BLaER1 treated with 17β-estradiol and CSF1 and Interleukin-3, amounts not matched to agents 10 nM and 100 nM (cell line): ENCODE results near the gene SMR3B.
A peak's percentile ranks its signal among the peaks of the same experiment; 100 is the strongest.

Source experiments
- H3K27ac ChIP-seq, 11 experiments: shearing (Covaris generic); formaldehyde crosslinking; 2 replicates each; pipeline ENCODE4 v1.8.1; 2022
- H3K27me3 ChIP-seq, 11 experiments: shearing (Covaris generic); formaldehyde crosslinking; 2 replicates each; pipeline ENCODE4 v1.8.1; 2022
- H3K36me3 ChIP-seq, 11 experiments: shearing (Covaris generic); formaldehyde crosslinking; 2 replicates each; pipeline ENCODE4 v1.8.1; 2022
- H3K4me1 ChIP-seq, 10 experiments: shearing (Covaris generic); formaldehyde crosslinking; 2 replicates each; pipeline ENCODE4 v1.8.1; 2022
- H3K4me2 ChIP-seq, 11 experiments: shearing (Covaris generic); formaldehyde crosslinking; 2 replicates each; pipeline ENCODE4 v1.8.1; 2022
- H3K4me3 ChIP-seq, 10 experiments: shearing (Covaris generic); formaldehyde crosslinking; 2 replicates each; pipeline ENCODE4 v1.8.1; 2022
- H3K9ac ChIP-seq, 11 experiments: shearing (Covaris generic); formaldehyde crosslinking; 2 replicates each; pipeline ENCODE4 v1.8.1; 2022
- H3K9me3 ChIP-seq, 11 experiments: shearing (Covaris generic); formaldehyde crosslinking; replicated peaks in 1 of 11; 2 replicates each; pipeline ENCODE4 v1.8.1; 2022
- H4K20me1 ChIP-seq, 11 experiments: shearing (Covaris generic); formaldehyde crosslinking; 2 replicates each; pipeline ENCODE4 v1.8.1; 2022
- Cebpa-rat ChIP-seq, 11 experiments: shearing (Covaris generic); IDR thresholded peaks; 2 replicates each; pipeline ENCODE4 v1.8.1; 2022

Gene SMR3B

GRCh38 chr4:70382691-70383181 is at the start of gene SMR3B:
TSS of gene SMR3B (plus strand) at chr4:70383131. CDS start at chr4:70384511, 1,380 bp downstream.
- Histone ChIP-seq H3K9me3 (no peaks in the 10 kb centered on the region), H3K27ac (no peak within 1 kb of the TSS), H3K4me3 (no peak within 1 kb of the TSS), H3K27me3 (no peaks in the 10 kb centered on the region), H3K9ac (no peak within 1 kb of the TSS), H3K4me1 (no peaks in the 10 kb centered on the region), H4K20me1 (no peaks in the 10 kb centered on the region), H3K36me3 (no peaks in the 10 kb centered on the region), H3K4me2 (no peak within 1 kb of the TSS)
- TF ChIP-seq Cebpa-rat (IDR thresholded peaks at IDR 0.05) = no peak

GRCh38 chr4:70334681-70335080 is 48.2 kb upstream of the SMR3B start, which contains the start of gene CABS1:
TSS of gene CABS1 (plus strand) at chr4:70334981. CDS start at chr4:70335040, 59 bp downstream.
- TF ChIP-seq Cebpa-rat (IDR thresholded peaks at IDR 0.05) = no peak
- no peaks in the 10 kb centered on the region for H3K27me3 ChIP-seq
- no peak within 1 kb of the TSS for H3K9ac ChIP-seq
- H4K20me1 ChIP-seq = no peaks in the 10 kb centered on the region
- no peaks in the 10 kb centered on the region for H3K4me1 ChIP-seq
- no peak within 1 kb of the TSS for H3K27ac ChIP-seq
- H3K36me3 ChIP-seq = no peaks in the 10 kb centered on the region
- no peaks in the 10 kb centered on the region for H3K9me3 ChIP-seq
- H3K4me3 ChIP-seq = no peak within 1 kb of the TSS
- H3K4me2 ChIP-seq = no peak within 1 kb of the TSS

GRCh38 chr4:70336043-70336442 is 46.9 kb upstream of the SMR3B start:
- no peak overlapping the region for H3K4me2 ChIP-seq
- H3K36me3 ChIP-seq = no peaks in the 10 kb centered on the region
- H3K4me1 ChIP-seq = no peaks in the 10 kb centered on the region
- no peak overlapping the region for H3K4me3 ChIP-seq
- H3K9me3 ChIP-seq = no peaks in the 10 kb centered on the region
- H3K27me3 ChIP-seq = no peaks in the 10 kb centered on the region
- H4K20me1 ChIP-seq = no peaks in the 10 kb centered on the region
- TF ChIP-seq Cebpa-rat (IDR thresholded peaks at IDR 0.05) = no peak
- no peak overlapping the region for H3K27ac ChIP-seq
- no peak overlapping the region for H3K9ac ChIP-seq

GRCh38 chr4:70337886-70338420 is 45.0 kb upstream of the SMR3B start:
- H3K27ac ChIP-seq = no peak overlapping the region
- no peaks in the 10 kb centered on the region for H3K4me1 ChIP-seq
- no peak overlapping the region for H3K9ac ChIP-seq
- no peak for TF ChIP-seq Cebpa-rat (IDR thresholded peaks at IDR 0.05)
- no peaks in the 10 kb centered on the region for H3K9me3 ChIP-seq
- H4K20me1 ChIP-seq = no peaks in the 10 kb centered on the region
- no peak overlapping the region for H3K4me3 ChIP-seq
- H3K27me3 ChIP-seq = no peaks in the 10 kb centered on the region
- H3K36me3 ChIP-seq = no peaks in the 10 kb centered on the region
- H3K4me2 ChIP-seq = no peak overlapping the region

- H3K27ac ChIP-seq = no peak overlapping the region
- H3K9ac ChIP-seq = no peak overlapping the region
- H3K4me3 ChIP-seq = no peak overlapping the region
- no peaks in the 10 kb centered on the region for H4K20me1 ChIP-seq
- H3K36me3 ChIP-seq = no peaks in the 10 kb centered on the region
- H3K9me3 ChIP-seq = no peaks in the 10 kb centered on the region
- H3K4me1 ChIP-seq = peaks cover 0 to 5% (median 0%) of the 10 kb centered on the region in 10 experiments; a peak in 3 of 20 replicates
- H3K27me3 ChIP-seq = no peaks in the 10 kb centered on the region
- TF ChIP-seq Cebpa-rat (IDR thresholded peaks at IDR 0.05) = no peak
- peak overlapping the region in 1 of 11 experiments; percentile 8; a peak in 1 of 22 replicates for H3K4me2 ChIP-seq
These were observed 26.7 kb upstream of the SMR3B start for GRCh38 chr4:70356185-70356584.

- H3K9me3 ChIP-seq = no peaks in the 10 kb centered on the region
- H3K27ac ChIP-seq = no peak overlapping the region
- peaks cover 0 to 5% (median 0%) of the 10 kb centered on the region in 10 experiments; a peak in 3 of 20 replicates for H3K4me1 ChIP-seq
- no peaks in the 10 kb centered on the region for H4K20me1 ChIP-seq
- H3K27me3 ChIP-seq = no peaks in the 10 kb centered on the region
- no peak overlapping the region for H3K4me2 ChIP-seq
- H3K4me3 ChIP-seq = no peak overlapping the region
- TF ChIP-seq Cebpa-rat (IDR thresholded peaks at IDR 0.05) = no peak
- H3K9ac ChIP-seq = no peak overlapping the region
- H3K36me3 ChIP-seq = no peaks in the 10 kb centered on the region
These were observed 23.7 kb upstream of the SMR3B start for GRCh38 chr4:70359115-70359661.

GRCh38 chr4:70360460-70360859 is 22.5 kb upstream of the SMR3B start, which contains the start of gene SMR3A:
TSS of gene SMR3A (plus strand) at chr4:70360760. CDS start at chr4:70362116, 1,356 bp downstream.
- no peaks in the 10 kb centered on the region for H3K27me3 ChIP-seq
- no peak for TF ChIP-seq Cebpa-rat (IDR thresholded peaks at IDR 0.05)
- H3K9me3 ChIP-seq = no peaks in the 10 kb centered on the region
- no peaks in the 10 kb centered on the region for H4K20me1 ChIP-seq
- H3K4me3 ChIP-seq = no peak within 1 kb of the TSS
- peaks cover 0 to 5% (median 0%) of the 10 kb centered on the region in 10 experiments; a peak in 3 of 20 replicates for H3K4me1 ChIP-seq
- no peak within 1 kb of the TSS for H3K27ac ChIP-seq
- no peaks in the 10 kb centered on the region for H3K36me3 ChIP-seq
- H3K9ac ChIP-seq = no peak within 1 kb of the TSS
- no peak within 1 kb of the TSS for H3K4me2 ChIP-seq

GRCh38 chr4:70364002-70364401 is 18.9 kb upstream of the SMR3B start:
- Histone ChIP-seq H3K9me3 (no peaks in the 10 kb centered on the region), H3K4me3 (no peak overlapping the region), H3K27ac (no peak overlapping the region), H3K36me3 (no peaks in the 10 kb centered on the region), H3K9ac (no peak overlapping the region), H3K4me2 (no peak overlapping the region), H3K27me3 (no peaks in the 10 kb centered on the region), H3K4me1 (no peaks in the 10 kb centered on the region), H4K20me1 (no peaks in the 10 kb centered on the region)
- no peak for TF ChIP-seq Cebpa-rat (IDR thresholded peaks at IDR 0.05)

GRCh38 chr4:70365479-70365878 is 17.5 kb upstream of the SMR3B start:
- Histone ChIP-seq H3K9me3 (no peaks in the 10 kb centered on the region), H4K20me1 (no peaks in the 10 kb centered on the region), H3K4me3 (no peak overlapping the region), H3K27me3 (no peaks in the 10 kb centered on the region), H3K27ac (no peak overlapping the region), H3K4me1 (no peaks in the 10 kb centered on the region), H3K9ac (no peak overlapping the region), H3K4me2 (no peak overlapping the region), H3K36me3 (no peaks in the 10 kb centered on the region)
- no peak for TF ChIP-seq Cebpa-rat (IDR thresholded peaks at IDR 0.05)

GRCh38 chr4:70367813-70368212 is 15.1 kb upstream of the SMR3B start:
- H3K4me2 ChIP-seq = no peak overlapping the region
- no peaks in the 10 kb centered on the region for H3K27me3 ChIP-seq
- H3K9me3 ChIP-seq = no peaks in the 10 kb centered on the region
- no peaks in the 10 kb centered on the region for H4K20me1 ChIP-seq
- H3K36me3 ChIP-seq = no peaks in the 10 kb centered on the region
- no peak overlapping the region for H3K27ac ChIP-seq
- no peak for TF ChIP-seq Cebpa-rat (IDR thresholded peaks at IDR 0.05)
- no peak overlapping the region for H3K4me3 ChIP-seq
- no peaks in the 10 kb centered on the region for H3K4me1 ChIP-seq
- no peak overlapping the region for H3K9ac ChIP-seq
